Cerebellar cortex (tissue), 1 donor: Measurements from ENCODE around the gene TMCO4.
A peak's percentile ranks its signal among the peaks of the same experiment; 100 is the strongest.
"Not testable (repeated sequence)": the region's sequence is repeated elsewhere in the genome, so short reads cannot be mapped to it uniquely, and the experiment has no call there.

Experiments used
- DNase-seq: peaks from one replicate; pipeline ENCODE4 v3.0.0-alpha.2; 2015; ENCODE audit warnings: low spot score

Gene TMCO4

GRCh38 chr1:19813643-19813960 lies 13.9 kb upstream of the TMCO4 start:
- no peak for DNase-seq

- DNase-seq: no peak
These were observed 13.3 kb upstream of the TMCO4 start for GRCh38 chr1:19812875-19813642.

GRCh38 chr1:19811206-19811851 lies 11.6 kb upstream of the TMCO4 start:
- DNase-seq: peak; percentile 31

GRCh38 chr1:19809044-19809750 lies 9.5 kb upstream of the TMCO4 start:
- no peak for DNase-seq

GRCh38 chr1:19808351-19808750 lies 8.6 kb upstream of the TMCO4 start:
- no peak for DNase-seq

- no peak for DNase-seq
These were observed 5.1 kb upstream of the TMCO4 start for GRCh38 chr1:19804831-19805251.

- no peak for DNase-seq
These were observed 2.6 kb upstream of the TMCO4 start for GRCh38 chr1:19802269-19802668.

GRCh38 chr1:19800076-19800804 lies 524 bp upstream of the TMCO4 start:
- DNase-seq: peak; percentile 7

- DNase-seq: no peak
These were observed 1.1 kb downstream of the TMCO4 start for GRCh38 chr1:19798486-19799229.

GRCh38 chr1:19797827-19798226 lies 1.9 kb downstream of the TMCO4 start:
- DNase-seq: no peak

- DNase-seq: no peak
These were observed 5.1 kb downstream of the TMCO4 start for GRCh38 chr1:19794583-19794982.

- no peak for DNase-seq
These were observed 6.2 kb downstream of the TMCO4 start for GRCh38 chr1:19793360-19794046.

GRCh38 chr1:19792237-19793002 lies 7.3 kb downstream of the TMCO4 start:
- DNase-seq: no peak

- DNase-seq: not testable (repeated sequence)
These were observed 9.4 kb downstream of the TMCO4 start for GRCh38 chr1:19790061-19790975.

GRCh38 chr1:19786988-19787423 lies 12.7 kb downstream of the TMCO4 start:
- no peak for DNase-seq

- DNase-seq: no peak
These were observed 14.1 kb downstream of the TMCO4 start for GRCh38 chr1:19785660-19786059.

- no peak for DNase-seq
These were observed 19.3 kb downstream of the TMCO4 start for GRCh38 chr1:19780267-19780877.

- DNase-seq: no peak
These were observed 22.8 kb downstream of the TMCO4 start for GRCh38 chr1:19776933-19777332.

GRCh38 chr1:19776287-19776686 lies 23.4 kb downstream of the TMCO4 start:
- no peak for DNase-seq
